A673 (cell line): ENCODE measurements around the gene COPZ1. TPM values are rescaled to one million over a fixed set of nuclear protein-coding genes. Genes with fewer than 3 reads are reported as not detected.

Experiments used
- BruUV-seq: library from RNA; stranded (reverse); fragments of 400-500 nt; replicated peaks from 2 replicates; lab custom pipeline; 2021; lab: Mats Ljungman, UMichigan
- CTCF ChIA-PET: fragments of 300-600 bp; sonication (Branson Sonifier 250); formaldehyde crosslinking; loops from one replicate; lab custom pipeline; 2022; ENCODE audit warnings: antibody characterized with exemption; lab: Charles Lee
- POLR2A ChIA-PET: fragments of 300-600 bp; sonication (Branson Sonifier 250); formaldehyde crosslinking; loops from one replicate; lab custom pipeline; 2022; ENCODE audit warnings: antibody characterized with exemption; ENCODE audit not compliant: low non-redundant PET; lab: Charles Lee
- DNase-seq: peaks from one replicate; pipeline ENCODE4 v3.0.0-alpha.2; 2015; ENCODE audit warnings: low spot score
- H3K27ac ChIP-seq: fragments of 200-600 bp; sonication (generic); 2 replicates; pipeline ENCODE4 v1.5.1; 2016; ENCODE audit warnings: mixed run types, low read depth, mild to moderate bottlenecking, mixed read lengths, antibody characterized with exemption, low read length; ENCODE audit not compliant: poor library complexity, severe bottlenecking
- H3K27me3 ChIP-seq: fragments of 200-600 bp; sonication (generic); replicated peaks from 2 replicates; pipeline ENCODE4 v1.6.1; 2017; ENCODE audit warnings: mixed run types, low read depth, mild to moderate bottlenecking, mixed read lengths, antibody characterized with exemption, low read length; ENCODE audit not compliant: insufficient read depth, poor library complexity
- H3K36me3 ChIP-seq: fragments of 200-600 bp; sonication (generic); 2 replicates; pipeline ENCODE4 v1.6.1; 2016; ENCODE audit warnings: mixed run types, mild to moderate bottlenecking, mixed read lengths, antibody characterized with exemption, low read length; ENCODE audit not compliant: insufficient read depth, poor library complexity, severe bottlenecking
- H3K4me1 ChIP-seq: fragments of 200-600 bp; sonication (generic); 2 replicates; pipeline ENCODE4 v1.6.1; 2017; ENCODE audit warnings: mixed run types, mild to moderate bottlenecking, mixed read lengths, antibody characterized with exemption, low read length; ENCODE audit not compliant: insufficient read depth, poor library complexity, severe bottlenecking
- H3K4me3 ChIP-seq: fragments of 200-600 bp; sonication (generic); 2 replicates; pipeline ENCODE4 v1.5.1; 2016; ENCODE audit warnings: low read depth, mixed run types, mild to moderate bottlenecking, mixed read lengths, low read length; ENCODE audit not compliant: poor library complexity, severe bottlenecking
- H3K9me3 ChIP-seq: fragments of 200-600 bp; sonication (generic); 2 replicates; pipeline ENCODE4 v1.6.1; 2016; ENCODE audit warnings: mixed run types, low read depth, mild to moderate bottlenecking, mixed read lengths, antibody characterized with exemption, low read length; ENCODE audit not compliant: poor library complexity, severe bottlenecking
- CTCF ChIP-seq: fragments of 300-800, 200-600 bp; sonication (generic); conservative IDR thresholded peaks from 2 replicates; pipeline ENCODE4 v1.5.1; 2017; ENCODE audit warnings: low read depth, mild to moderate bottlenecking, antibody characterized with exemption, low read length, moderate library complexity, mixed read lengths
- EZH2 ChIP-seq: fragments of 200-600 bp; sonication (generic); IDR thresholded peaks from 2 replicates; pipeline ENCODE4 v1.6.1; 2017; ENCODE audit warnings: borderline replicate concordance, low read depth, mild to moderate bottlenecking, mixed read lengths, antibody characterized with exemption, low read length; ENCODE audit not compliant: poor library complexity, severe bottlenecking
- intact Hi-C: fragments of 100-400 bp; cut with micrococcal nuclease; formaldehyde crosslinking; loops from one replicate; pipeline ENCODE4 v1.10.0; 2022; ENCODE audit not compliant: unreplicated experiment
- total RNA-seq: library from RNA; stranded (reverse); gene quantifications from 2 replicates; pipeline ENCODE4 v1.2.3, GENCODE V29; 2021

The COPZ1 gene
- total RNA-seq, 1 experiment from 2014 or later = 187 TPM

DNA sequence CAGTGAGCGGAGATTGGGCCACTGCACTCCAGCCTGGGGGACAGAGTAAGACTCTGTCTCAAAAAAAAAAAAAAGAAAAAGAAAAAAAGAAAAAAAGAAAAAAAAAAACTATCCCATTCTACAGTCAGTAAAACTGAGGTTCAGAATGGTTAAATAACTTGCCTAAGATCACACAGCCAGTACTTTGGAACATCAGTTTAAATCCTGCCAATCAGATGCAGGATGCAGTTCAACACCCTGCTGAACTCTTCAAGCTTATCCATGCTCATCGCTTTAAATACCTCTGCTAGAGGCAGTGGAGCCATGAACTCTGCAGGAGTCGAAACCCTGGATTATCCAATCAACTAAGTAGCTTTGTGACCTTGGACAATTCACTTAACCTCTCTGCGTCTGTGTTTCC, 56.2 kb downstream of the COPZ1 start:
- Histone ChIP-seq H3K9me3 (no peaks in the 10 kb centered on the region), H3K4me3 (no peak overlapping the region), H3K27me3 (no peaks in the 10 kb centered on the region), H3K36me3 (no peaks in the 10 kb centered on the region), H3K4me1 (peaks cover 13% of the 10 kb centered on the region), H3K27ac (no peak overlapping the region)
- TF ChIP-seq CTCF (no peak), EZH2 (no peak)
- ChIA-PET POLR2A (no interaction called here), CTCF (interaction anchor here (0.7 to 1.1 kb wide), 2 partner anchors 18 to 51 kb away, joined by 3 to 6 read pairs; no protein-coding TSS in a partner anchor)
- BruUV-seq = no TSS peak
- intact Hi-C loops = no loop called here
- DNase-seq = no peak

DNA sequence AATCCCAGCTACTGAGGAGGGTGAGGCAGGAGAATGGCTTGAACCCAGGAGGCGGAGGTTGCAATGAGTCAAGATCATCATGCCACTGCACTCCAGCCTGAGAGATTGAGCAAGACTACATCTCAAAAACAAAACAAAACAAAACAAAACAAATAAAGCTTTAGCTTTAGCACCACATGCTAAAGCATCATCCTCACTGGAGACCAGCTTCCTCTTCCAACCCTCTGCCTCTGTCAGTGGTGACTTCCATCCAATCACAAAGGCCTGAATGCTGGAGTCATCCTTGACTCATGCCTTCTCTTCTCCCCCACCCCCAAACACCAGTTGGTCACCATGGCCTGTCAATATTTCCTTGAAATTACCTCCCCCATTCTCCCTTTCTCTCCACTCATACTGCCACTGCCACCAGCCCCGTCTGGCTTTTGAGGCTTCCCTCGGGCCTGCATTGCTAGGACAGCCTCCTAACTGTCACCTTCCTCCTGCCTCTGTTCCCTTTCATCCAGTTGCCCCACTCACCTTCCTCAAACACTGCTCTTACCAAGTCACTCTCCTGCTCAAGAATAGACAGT, 58.2 kb downstream of the COPZ1 start:
- Histone ChIP-seq H3K9me3 (no peaks in the 10 kb centered on the region), H3K4me1 (peaks cover 26% of the 10 kb centered on the region), H3K27me3 (no peaks in the 10 kb centered on the region), H3K4me3 (no peak overlapping the region), H3K27ac (no peak overlapping the region), H3K36me3 (no peaks in the 10 kb centered on the region)
- no TSS peak for BruUV-seq
- intact Hi-C loops = no loop called here
- TF ChIP-seq EZH2 (no peak), CTCF (no peak)
- no peak for DNase-seq
- ChIA-PET POLR2A (no interaction called here), CTCF (interaction anchor here (1.7 kb wide), 1 partner anchor 16 kb away, joined by 9 read pairs; no protein-coding TSS in a partner anchor)

DNA sequence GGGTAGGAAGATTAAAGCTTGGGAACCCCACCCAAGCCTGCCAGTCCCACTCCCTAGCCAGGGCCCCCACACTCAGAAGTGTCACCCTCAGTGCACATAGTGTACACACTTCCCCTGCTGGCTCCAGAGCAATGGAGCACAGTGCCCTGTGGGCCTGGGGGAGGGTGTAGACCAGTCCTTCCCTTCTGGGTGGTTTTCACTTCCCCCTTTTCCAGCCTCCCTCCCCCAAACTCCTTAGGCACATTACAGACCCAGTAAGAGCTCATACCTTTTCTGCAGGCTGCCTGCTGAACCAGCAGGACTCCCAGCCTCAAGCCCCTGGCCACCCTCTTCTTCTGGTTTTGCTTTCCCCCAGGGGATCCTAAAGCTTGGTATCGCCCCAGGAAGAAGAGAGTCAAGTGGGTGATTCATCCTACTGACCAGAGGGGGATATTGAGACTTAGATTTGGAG, 59.7 kb downstream of the COPZ1 start, which contains the start of gene ZNF385A:
Gene ZNF385A, minus strand, starts transcription at position 143 of the 451 bp plus-strand sequence. CDS start 219 bp downstream, outside the sequence.
- POLR2A ChIA-PET = no interaction called here
- intact Hi-C loops = no loop called here
- TF ChIP-seq EZH2 (no peak), CTCF (no peak)
- Histone ChIP-seq H3K4me1 (peaks cover 35% of the 10 kb centered on the region), H3K27me3 (no peaks in the 10 kb centered on the region), H3K36me3 (no peaks in the 10 kb centered on the region), H3K27ac (peak within 1 kb of the TSS; percentile 8), H3K4me3 (no peak within 1 kb of the TSS), H3K9me3 (no peaks in the 10 kb centered on the region)
- CTCF ChIA-PET = interaction anchor here (0.5 to 1.0 kb wide), 2 partner anchors 15 kb away, joined by 3 read pairs; no protein-coding TSS in a partner anchor
- no TSS peak for BruUV-seq
- no peak for DNase-seq
